ENCODE measurements around the gene RMRP.
A peak's percentile ranks its signal among the peaks of the same experiment; 100 is the strongest.

The RMRP gene

DNA sequence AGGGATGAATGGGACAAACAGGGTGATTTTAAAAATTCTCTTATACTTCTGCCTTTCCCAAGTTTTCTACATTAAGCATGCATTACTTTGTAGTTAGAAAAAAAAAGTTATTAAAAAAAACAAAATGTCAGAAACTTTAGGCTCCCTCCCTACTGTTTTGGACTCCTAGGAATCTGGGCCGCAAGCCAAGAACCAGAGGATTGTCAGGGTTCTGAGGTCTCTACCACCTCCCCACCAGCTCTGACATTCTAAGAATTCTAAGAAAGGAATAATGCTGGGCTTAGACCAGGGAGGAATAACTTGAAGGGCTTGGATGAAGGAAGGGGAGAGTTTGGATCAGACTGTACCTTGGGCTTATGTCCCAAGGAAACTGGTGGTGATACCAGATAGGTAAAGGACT is 8.2 kb upstream of the RMRP start:
- no peak overlapping the region for H3K4me3 ChIP-seq (ENCODE audit: low read depth, low read length)

GRCh38 chr9:35665471-35665818 is 7.6 kb upstream of the RMRP start:
- no peak for TF ChIP-seq CTCF (IDR thresholded peaks at IDR 0.05; ENCODE audit: low read depth, low read length)
- no peak for TF ChIP-seq MAX (IDR thresholded peaks at IDR 0.05; ENCODE audit: low read depth, low read length)
- no peak for TF ChIP-seq MYC (IDR thresholded peaks at IDR 0.05; ENCODE audit: low read depth, low read length)
- TF ChIP-seq POLR2A (IDR thresholded peaks at IDR 0.05; ENCODE audit: extremely low read depth, insufficient read length): no peak
- no peak for DNase-seq (ENCODE audit: low read depth)
- H3K4me3 ChIP-seq (ENCODE audit: low read depth, low read length): peak overlapping the region; percentile 54

More for the DNA sequence above, 8.2 kb upstream of the RMRP start:
- DNase-seq (ENCODE audit: low read depth): no peak
- TF ChIP-seq MYC (IDR thresholded peaks at IDR 0.05; ENCODE audit: low read depth, low read length) (no peak), CTCF (IDR thresholded peaks at IDR 0.05; ENCODE audit: low read depth, low read length) (no peak), POLR2A (IDR thresholded peaks at IDR 0.05; ENCODE audit: extremely low read depth, insufficient read length) (no peak), MAX (IDR thresholded peaks at IDR 0.05; ENCODE audit: low read depth, low read length) (no peak)

GRCh38 chr9:35664531-35665470 is 7.0 kb upstream of the RMRP start, which contains the start of gene ARHGEF39:
Gene ARHGEF39, minus strand, starts transcription at chr9:35665195. Its CDS starts 26 bp downstream, at chr9:35665169.
- TF ChIP-seq MYC (IDR thresholded peaks at IDR 0.05; ENCODE audit: low read depth, low read length): peak; percentile 74
- peak; percentile 28 for TF ChIP-seq POLR2A (IDR thresholded peaks at IDR 0.05; ENCODE audit: extremely low read depth, insufficient read length)
- TF ChIP-seq CTCF (IDR thresholded peaks at IDR 0.05; ENCODE audit: low read depth, low read length): peak; percentile 19
- peak; percentile 64; the same call in 1 of the 2 replicates for TF ChIP-seq MAX (IDR thresholded peaks at IDR 0.05; ENCODE audit: low read depth, low read length)
- peak; percentile 86 for DNase-seq (ENCODE audit: low read depth)
- peak within 1 kb of the TSS; percentile 71 for H3K4me3 ChIP-seq (ENCODE audit: low read depth, low read length)

DNA sequence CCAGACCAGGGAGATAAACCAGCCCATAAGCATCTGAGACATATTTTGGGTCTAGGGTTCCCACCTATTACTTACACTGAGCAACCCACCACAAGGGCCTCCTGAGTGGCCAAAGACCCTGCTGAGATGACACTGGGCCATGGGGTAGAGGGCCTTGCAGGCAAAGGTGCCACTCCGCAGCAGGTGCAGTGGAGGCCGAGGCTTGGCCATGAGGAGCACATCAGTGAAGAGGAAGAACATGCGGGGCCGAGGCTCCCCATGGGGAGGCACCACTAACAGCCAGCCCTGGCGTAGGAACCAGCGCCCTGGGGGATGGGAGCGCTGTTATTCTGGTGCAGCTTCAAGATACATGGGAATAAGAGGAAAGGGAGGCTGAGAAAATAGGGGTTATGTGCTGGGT is 4.6 kb upstream of the RMRP start:
- DNase-seq (ENCODE audit: low read depth): no peak
- no peak for TF ChIP-seq MAX (IDR thresholded peaks at IDR 0.05; ENCODE audit: low read depth, low read length)
- TF ChIP-seq POLR2A (IDR thresholded peaks at IDR 0.05; ENCODE audit: extremely low read depth, insufficient read length): no peak
- TF ChIP-seq CTCF (IDR thresholded peaks at IDR 0.05; ENCODE audit: low read depth, low read length): no peak
- TF ChIP-seq MYC (IDR thresholded peaks at IDR 0.05; ENCODE audit: low read depth, low read length): no peak
- no peak overlapping the region for H3K4me3 ChIP-seq (ENCODE audit: low read depth, low read length)

DNA sequence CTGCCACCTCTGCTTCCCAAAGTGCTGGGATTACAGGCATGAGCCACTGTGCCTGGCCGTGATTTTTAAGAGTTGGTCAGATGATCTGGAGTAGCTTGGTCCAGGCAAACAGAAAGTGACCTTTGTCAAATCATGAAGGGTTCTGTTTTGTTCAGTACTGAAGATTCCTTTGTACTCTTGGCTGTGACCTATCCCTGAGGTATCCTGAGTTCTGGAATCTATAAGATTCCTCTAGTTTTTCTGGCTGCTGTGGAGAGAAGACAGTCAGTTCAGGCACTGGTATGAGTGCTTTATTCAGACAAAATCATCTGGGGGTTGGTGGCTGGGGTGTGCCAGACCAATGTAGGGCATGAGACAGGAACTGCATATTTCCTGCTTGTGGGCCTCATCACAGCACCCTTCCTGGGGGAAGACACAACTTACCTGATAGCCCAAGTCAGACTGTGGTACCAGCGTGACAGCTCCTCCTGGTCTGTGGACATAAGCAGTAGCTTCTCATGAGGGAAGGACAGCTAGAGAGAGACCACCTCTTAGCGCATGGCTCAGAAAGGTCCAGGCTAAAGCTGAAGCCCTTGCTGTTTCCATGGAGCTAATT is 4.0 kb upstream of the RMRP start:
- no peak overlapping the region for H3K4me3 ChIP-seq (ENCODE audit: low read depth, low read length)
- no peak for DNase-seq (ENCODE audit: low read depth)
- TF ChIP-seq MAX (IDR thresholded peaks at IDR 0.05; ENCODE audit: low read depth, low read length) (no peak), CTCF (IDR thresholded peaks at IDR 0.05; ENCODE audit: low read depth, low read length) (no peak), POLR2A (IDR thresholded peaks at IDR 0.05; ENCODE audit: extremely low read depth, insufficient read length) (no peak)
